Fibroblast of lung (primary cell): ENCODE results near the gene CHADL.

Experiments used
- EZH2 ChIP-seq: IDR thresholded peaks from 2 replicates; pipeline ENCODE4 v1.5.1; 2012; ENCODE audit warnings: low read length, control low read depth, mild to moderate bottlenecking; ENCODE audit errors: missing control alignments
- TF ChIP-seq, protein P1 (sequence below), 2 donors: IDR thresholded peaks in 1 of 2; conservative IDR thresholded peaks in 1 of 2; 1 replicate in 1 of 2; 2 replicates in 1 of 2; pipeline ENCODE4 v1.5.1; 2011 to 2012; ENCODE audit warnings: low read length in 2 of 2, control low read depth in 1 of 2, inconsistent platforms in 1 of 2, low read depth in 1 of 2, mild to moderate bottlenecking in 1 of 2

GRCh38 chr22:41263704-41264103, 23.0 kb upstream of the CHADL start:
- TF ChIP-seq, protein P1, sequence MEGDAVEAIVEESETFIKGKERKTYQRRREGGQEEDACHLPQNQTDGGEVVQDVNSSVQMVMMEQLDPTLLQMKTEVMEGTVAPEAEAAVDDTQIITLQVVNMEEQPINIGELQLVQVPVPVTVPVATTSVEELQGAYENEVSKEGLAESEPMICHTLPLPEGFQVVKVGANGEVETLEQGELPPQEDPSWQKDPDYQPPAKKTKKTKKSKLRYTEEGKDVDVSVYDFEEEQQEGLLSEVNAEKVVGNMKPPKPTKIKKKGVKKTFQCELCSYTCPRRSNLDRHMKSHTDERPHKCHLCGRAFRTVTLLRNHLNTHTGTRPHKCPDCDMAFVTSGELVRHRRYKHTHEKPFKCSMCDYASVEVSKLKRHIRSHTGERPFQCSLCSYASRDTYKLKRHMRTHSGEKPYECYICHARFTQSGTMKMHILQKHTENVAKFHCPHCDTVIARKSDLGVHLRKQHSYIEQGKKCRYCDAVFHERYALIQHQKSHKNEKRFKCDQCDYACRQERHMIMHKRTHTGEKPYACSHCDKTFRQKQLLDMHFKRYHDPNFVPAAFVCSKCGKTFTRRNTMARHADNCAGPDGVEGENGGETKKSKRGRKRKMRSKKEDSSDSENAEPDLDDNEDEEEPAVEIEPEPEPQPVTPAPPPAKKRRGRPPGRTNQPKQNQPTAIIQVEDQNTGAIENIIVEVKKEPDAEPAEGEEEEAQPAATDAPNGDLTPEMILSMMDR (conservative IDR thresholded peaks at IDR 0.05 in 1 of 2, IDR thresholded peaks at IDR 0.05 in 1 of 2; ENCODE audit: low read depth in 1 of 2, low read length in 2 of 2) = no peak
- TF ChIP-seq EZH2 = no peak
